Right atrium auricular region (tissue), 2 donors: ENCODE data around the gene OR10AG1. TPM values are rescaled to one million over a fixed set of nuclear protein-coding genes. Genes with fewer than 3 reads are reported as not detected.

Experiments
- DNase-seq: peaks from one replicate; pipeline ENCODE4 v3.0.0-alpha.2; 2019; ENCODE audit warnings: low spot score
- H3K27ac ChIP-seq, 2 donors: fragments of 200-600 bp; sonication (generic); 1 replicate in 1 of 2; 2 replicates in 1 of 2; pipeline ENCODE4 v1.5.1; 2016 to 2019
- H3K27me3 ChIP-seq, 2 donors: fragments of 200-600 bp; sonication (generic); one replicate each; pipeline versions ENCODE4 v1.5.1 to v1.6.0; 2017 to 2019
- H3K36me3 ChIP-seq: fragments of 200-600 bp; sonication (generic); one replicate; pipeline ENCODE4 v1.5.1; 2016
- H3K4me1 ChIP-seq, 2 donors: fragments of 200-600 bp; sonication (generic); one replicate each; pipeline versions ENCODE4 v1.5.1 to v1.6.0; 2017 to 2019
- H3K4me3 ChIP-seq, 2 donors: fragments of 200-600 bp; sonication (generic); 1 replicate in 1 of 2; 2 replicates in 1 of 2; pipeline ENCODE4 v1.5.1; 2017 to 2019; ENCODE audit warnings: mild to moderate bottlenecking in 1 of 2, moderate library complexity in 1 of 2
- H3K9me3 ChIP-seq, 2 donors: fragments of 200-600 bp; sonication (generic); one replicate each; pipeline ENCODE4 v1.5.1; 2019
- CTCF ChIP-seq, 2 donors: fragments of 200-600 bp; sonication (generic); IDR thresholded peaks; one replicate each; pipeline ENCODE4 v1.5.1; 2019; ENCODE audit warnings: antibody characterized with exemption in 2 of 2
- total RNA-seq, 2 donors: library from RNA; depleted of rRNA; stranded (reverse); fragments of >200 nt; gene quantifications; one replicate each; pipeline ENCODE4 v1.1.0, GENCODE V29; 2016

The OR10AG1 gene
- not detected for total RNA-seq

GRCh38 chr11:55969845-55970244 lies at the start of gene OR10AG1:
TSS of gene OR10AG1 (minus strand) at chr11:55969945. CDS start at chr11:55969907, 38 bp downstream.
- Histone ChIP-seq H3K27me3 (no peaks in the 10 kb centered on the region), H3K9me3 (no peaks in the 10 kb centered on the region), H3K36me3 (no peaks in the 10 kb centered on the region), H3K4me1 (no peaks in the 10 kb centered on the region), H3K4me3 (no peak within 1 kb of the TSS), H3K27ac (no peak within 1 kb of the TSS)
- no peak for DNase-seq
- no peak for TF ChIP-seq CTCF (IDR thresholded peaks at IDR 0.05)

- no peak for DNase-seq
- H3K4me3 ChIP-seq = no peak overlapping the region
- no peaks in the 10 kb centered on the region for H3K9me3 ChIP-seq
- no peaks in the 10 kb centered on the region for H3K27me3 ChIP-seq
- no peaks in the 10 kb centered on the region for H3K36me3 ChIP-seq
- no peak overlapping the region for H3K27ac ChIP-seq
- TF ChIP-seq CTCF (IDR thresholded peaks at IDR 0.05) = no peak
- no peaks in the 10 kb centered on the region for H3K4me1 ChIP-seq
Measured at GRCh38 chr11:56013805-56014204, 44.1 kb upstream of the OR10AG1 start.

GRCh38 chr11:56010716-56011115 lies 41.0 kb upstream of the OR10AG1 start:
- H3K36me3 ChIP-seq = no peaks in the 10 kb centered on the region
- DNase-seq = no peak
- H3K27me3 ChIP-seq = no peaks in the 10 kb centered on the region
- no peak overlapping the region for H3K27ac ChIP-seq
- no peak overlapping the region for H3K4me3 ChIP-seq
- H3K4me1 ChIP-seq = no peaks in the 10 kb centered on the region
- H3K9me3 ChIP-seq = no peaks in the 10 kb centered on the region
- TF ChIP-seq CTCF (IDR thresholded peaks at IDR 0.05) = no peak

GRCh38 chr11:55994525-55994924 lies 24.8 kb upstream of the OR10AG1 start, which contains the start of gene OR5F1:
TSS of gene OR5F1 (minus strand) at chr11:55994625. CDS start at chr11:55994625, 0 bp downstream.
- DNase-seq = no peak
- Histone ChIP-seq H3K27ac (no peak within 1 kb of the TSS), H3K4me3 (no peak within 1 kb of the TSS), H3K9me3 (no peaks in the 10 kb centered on the region), H3K36me3 (no peaks in the 10 kb centered on the region), H3K4me1 (no peaks in the 10 kb centered on the region), H3K27me3 (no peaks in the 10 kb centered on the region)
- TF ChIP-seq CTCF (IDR thresholded peaks at IDR 0.05) = no peak

- no peak for DNase-seq
- TF ChIP-seq CTCF (IDR thresholded peaks at IDR 0.05) = no peak
Measured at GRCh38 chr11:55970935-55971334, 1.2 kb upstream of the OR10AG1 start.

GRCh38 chr11:55967914-55968313 lies 1.8 kb downstream of the OR10AG1 start:
- Histone ChIP-seq H3K4me1 (no peaks in the 10 kb centered on the region), H3K9me3 (no peaks in the 10 kb centered on the region), H3K27ac (no peak overlapping the region), H3K4me3 (no peak overlapping the region), H3K27me3 (no peaks in the 10 kb centered on the region), H3K36me3 (no peaks in the 10 kb centered on the region)
- no peak for DNase-seq
- no peak for TF ChIP-seq CTCF (IDR thresholded peaks at IDR 0.05)

More at GRCh38 chr11:55970935-55971334, 1.2 kb upstream of the OR10AG1 start:
- no peaks in the 10 kb centered on the region for H3K4me1 ChIP-seq
- no peaks in the 10 kb centered on the region for H3K36me3 ChIP-seq
- H3K27ac ChIP-seq = no peak overlapping the region
- no peaks in the 10 kb centered on the region for H3K9me3 ChIP-seq
- no peak overlapping the region for H3K4me3 ChIP-seq
- no peaks in the 10 kb centered on the region for H3K27me3 ChIP-seq
